GM19239 (cell line): ENCODE measurements around the gene NOL6.
A peak's percentile ranks its signal among the peaks of the same experiment; 100 is the strongest.
"Not testable (repeated sequence)": the region's sequence is repeated elsewhere in the genome, so short reads cannot be mapped to it uniquely, and the experiment has no call there.

Experiments used
- DNase-seq: peaks from one replicate; pipeline ENCODE4 v3.0.0; 2011; ENCODE audit warnings: low spot score; ENCODE audit not compliant: insufficient read length
- FAIRE-seq: peaks from 2 replicates; lab custom pipeline; 2011; peaks lifted over from hg19 to GRCh38; lab: Jason Lieb, UNC

The NOL6 gene

DNA sequence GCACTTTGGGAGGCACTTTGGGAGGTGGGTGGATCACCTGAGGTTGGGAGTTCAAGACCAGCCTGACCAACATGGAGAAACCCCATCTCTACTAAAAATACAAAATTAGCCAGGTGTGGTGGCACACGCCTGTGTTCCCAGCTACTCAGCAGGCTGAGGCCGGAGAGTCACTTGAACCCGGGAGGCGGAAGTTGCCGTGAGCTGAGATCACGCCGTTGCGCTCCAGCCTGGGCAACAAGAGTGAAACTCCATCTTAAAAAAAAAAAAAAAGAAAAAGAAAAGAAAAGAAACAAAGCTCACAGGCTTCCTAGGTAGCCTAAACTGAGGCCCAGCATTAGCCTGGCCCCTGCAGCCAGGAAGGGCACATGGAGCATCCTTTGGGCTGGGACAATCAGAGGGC lies 18.3 kb downstream of the NOL6 start:
- not testable (repeated sequence) for FAIRE-seq, DNase-seq

DNA sequence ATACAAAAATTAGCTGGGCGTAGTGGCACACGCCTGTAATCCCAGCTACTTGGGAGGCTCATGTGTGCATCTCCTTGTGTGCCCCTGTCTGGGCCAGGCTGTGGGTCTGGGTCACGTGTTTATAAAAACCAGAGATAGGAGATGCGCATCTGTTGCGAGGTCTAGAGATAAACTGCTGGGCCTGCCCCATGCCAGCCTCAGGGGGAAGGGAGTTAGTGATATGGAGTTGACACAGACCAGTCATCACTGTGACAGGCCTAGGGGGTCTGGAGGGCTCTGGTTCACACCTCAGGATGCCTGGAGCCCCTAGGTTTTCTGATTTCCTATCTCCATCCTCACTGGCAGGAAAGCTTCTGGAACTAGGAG lies 19.1 kb downstream of the NOL6 start:
- not testable (repeated sequence) for FAIRE-seq, DNase-seq

DNA sequence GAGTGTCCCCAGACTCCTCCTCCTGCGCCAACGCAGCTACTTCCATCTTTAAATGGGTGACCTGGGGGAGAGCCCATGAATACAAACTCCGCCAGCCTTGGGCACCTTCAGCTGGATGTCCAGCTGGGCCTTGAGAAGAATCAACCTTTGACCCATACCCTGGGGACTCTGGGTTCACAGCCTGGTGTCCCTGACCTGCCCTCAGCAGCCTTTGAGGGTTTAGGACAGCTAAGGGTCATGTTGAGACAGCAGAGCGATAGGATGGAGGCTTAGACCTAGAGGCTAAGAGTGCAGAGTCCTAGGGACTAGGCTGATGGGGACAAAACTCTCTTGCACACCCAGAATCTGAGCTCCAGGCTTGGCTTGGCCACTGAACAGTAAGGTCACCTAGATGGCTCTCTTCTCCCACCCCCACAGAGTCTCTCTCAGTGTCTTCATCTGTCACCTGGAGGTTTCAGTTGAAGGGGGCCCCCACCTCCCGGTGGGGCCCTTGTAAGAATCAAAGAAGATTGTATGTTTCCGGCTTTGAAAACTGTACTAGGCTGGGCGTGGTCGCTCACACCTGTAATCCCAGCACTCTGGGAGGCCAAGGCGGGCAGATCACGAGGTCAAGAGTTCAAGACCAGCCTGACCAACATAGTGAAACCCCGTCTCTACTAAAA lies 19.6 kb downstream of the NOL6 start:
- no peak for DNase-seq

DNA sequence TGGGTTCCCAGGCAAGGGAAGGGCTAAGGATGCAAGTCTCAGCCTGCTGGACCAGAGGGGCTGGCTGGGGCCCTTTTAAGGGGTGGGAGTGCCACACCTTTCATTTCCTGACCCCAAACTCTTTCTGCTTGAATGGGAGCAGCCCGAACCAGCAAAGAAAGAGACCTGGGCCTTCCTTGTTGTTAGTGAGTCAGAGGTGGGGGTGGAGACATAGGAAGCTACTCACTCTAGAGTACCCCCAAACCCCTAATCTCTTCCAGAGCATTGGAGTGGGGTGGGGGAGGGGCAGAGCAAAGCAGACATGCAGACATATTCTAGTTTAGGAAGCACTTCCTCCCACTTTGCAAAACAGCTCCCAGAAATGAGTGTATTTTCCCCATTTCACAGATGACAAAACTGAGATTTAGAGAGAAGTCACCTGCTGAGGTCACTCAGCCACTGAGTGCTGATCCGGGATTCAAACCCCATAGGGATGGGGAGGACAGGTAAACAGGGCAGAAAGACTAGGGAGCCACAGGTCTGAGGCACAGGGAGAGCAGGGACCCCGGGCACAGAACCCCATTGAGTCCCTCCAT lies 20.4 kb downstream of the NOL6 start:
- no peak for FAIRE-seq
- no peak for DNase-seq

More for the DNA sequence above, 19.6 kb downstream of the NOL6 start:
- FAIRE-seq, result no peak

DNA sequence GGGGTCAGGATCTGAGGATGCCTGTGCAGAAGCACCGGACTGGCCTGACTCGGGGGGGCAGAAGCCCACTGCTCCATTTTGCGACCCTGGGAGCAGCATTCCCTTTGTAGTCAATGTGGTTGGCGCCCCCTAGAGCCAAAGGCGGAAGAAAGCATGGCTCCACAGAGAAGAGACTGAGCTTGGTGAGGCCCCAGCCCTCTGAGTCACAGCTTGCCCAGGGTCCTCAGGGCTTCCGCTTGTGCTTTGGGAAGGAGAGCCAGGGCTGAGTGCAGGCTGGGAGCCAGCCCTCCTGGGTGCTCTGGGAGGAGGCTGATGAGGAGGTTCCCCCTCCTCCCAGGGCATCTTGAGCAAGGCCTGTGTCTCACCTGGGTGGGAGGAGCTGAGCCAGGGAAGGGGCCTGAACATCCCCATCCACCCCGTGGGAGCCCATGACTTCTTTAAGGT lies 20.9 kb downstream of the NOL6 start:
- DNase-seq (no peak), FAIRE-seq (peak; percentile 81)

DNA sequence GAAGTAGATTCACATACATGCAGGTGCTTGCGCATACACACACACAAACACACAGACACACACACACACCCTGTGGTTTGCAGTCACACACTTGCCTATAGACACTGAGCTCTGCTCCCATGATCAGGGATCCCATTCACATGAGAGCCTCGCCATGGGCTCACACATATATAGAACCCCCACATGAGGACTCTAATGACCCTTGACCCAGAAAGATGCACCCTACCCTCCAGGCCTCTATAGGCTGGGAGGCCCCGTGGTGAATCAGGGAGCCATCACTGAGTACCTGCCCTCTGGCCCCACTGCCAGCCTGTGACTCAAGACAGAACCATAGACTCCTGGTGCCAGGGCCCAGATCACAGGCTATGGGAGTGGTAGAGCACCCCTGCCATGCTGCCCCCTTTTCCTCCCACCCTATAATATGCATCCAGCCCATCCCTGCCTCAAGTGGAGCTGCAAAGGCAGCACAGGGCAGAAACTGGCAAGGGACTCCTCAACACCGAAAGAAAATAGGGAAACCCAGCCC lies 23.0 kb downstream of the NOL6 start:
- DNase-seq (no peak), FAIRE-seq (no peak)

DNA sequence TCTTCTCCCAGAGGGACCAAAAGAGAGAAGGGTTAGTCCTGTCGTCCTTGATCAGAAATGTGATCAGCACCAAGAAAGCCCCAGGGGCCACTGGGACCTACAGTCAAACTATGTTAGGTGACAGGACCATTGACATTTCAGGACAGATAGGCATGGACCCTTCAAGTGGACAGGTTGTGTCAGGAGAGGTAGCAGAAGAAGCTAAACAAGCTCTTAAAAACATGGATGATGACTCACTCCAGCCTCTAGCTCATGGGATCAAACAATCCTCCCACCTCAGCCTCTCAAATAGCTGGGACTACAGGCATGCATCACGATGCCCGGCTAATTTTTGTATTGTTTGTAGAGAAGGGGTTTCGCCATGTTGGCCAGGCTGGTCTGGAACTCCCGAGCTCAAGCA lies 24.0 kb downstream of the NOL6 start:
- no peak for DNase-seq
- FAIRE-seq, result no peak

DNA sequence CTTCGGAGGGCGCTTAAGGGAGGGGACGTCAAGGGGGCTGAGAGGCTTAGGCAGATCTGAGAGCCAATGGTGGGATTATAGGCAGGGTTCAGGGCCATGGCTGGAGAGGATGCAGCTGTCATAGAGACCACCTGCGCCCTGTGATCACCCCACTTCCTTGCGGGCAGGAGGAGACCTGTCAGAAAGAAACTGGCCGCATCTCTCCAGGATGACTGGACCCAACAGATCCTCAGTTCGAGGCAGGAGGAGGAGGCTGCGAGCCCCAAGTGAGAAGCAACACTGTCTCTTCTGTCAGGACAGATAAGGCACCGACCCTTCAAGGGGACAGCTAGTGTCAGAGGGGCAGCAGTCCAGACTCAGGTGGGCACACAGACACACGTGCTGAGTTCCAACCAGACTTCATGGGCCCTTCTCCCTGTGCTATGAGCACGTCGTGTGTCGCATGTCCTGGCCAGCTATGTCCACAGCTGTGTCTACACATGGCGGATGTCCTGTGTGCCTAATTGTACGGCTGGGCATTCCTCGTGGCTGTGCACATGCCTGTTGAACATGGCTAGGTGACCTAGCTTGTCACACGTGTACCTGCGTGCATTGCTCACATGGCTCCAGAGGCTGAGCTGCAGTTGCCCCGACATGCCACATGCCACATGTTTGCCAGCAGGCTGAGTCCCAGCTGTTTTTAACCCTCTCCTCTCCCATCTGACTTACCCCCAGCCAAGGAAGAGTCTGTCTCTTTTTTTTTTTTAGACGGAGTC lies 25.7 kb downstream of the NOL6 start:
- no peak for FAIRE-seq
- DNase-seq, result no peak

DNA sequence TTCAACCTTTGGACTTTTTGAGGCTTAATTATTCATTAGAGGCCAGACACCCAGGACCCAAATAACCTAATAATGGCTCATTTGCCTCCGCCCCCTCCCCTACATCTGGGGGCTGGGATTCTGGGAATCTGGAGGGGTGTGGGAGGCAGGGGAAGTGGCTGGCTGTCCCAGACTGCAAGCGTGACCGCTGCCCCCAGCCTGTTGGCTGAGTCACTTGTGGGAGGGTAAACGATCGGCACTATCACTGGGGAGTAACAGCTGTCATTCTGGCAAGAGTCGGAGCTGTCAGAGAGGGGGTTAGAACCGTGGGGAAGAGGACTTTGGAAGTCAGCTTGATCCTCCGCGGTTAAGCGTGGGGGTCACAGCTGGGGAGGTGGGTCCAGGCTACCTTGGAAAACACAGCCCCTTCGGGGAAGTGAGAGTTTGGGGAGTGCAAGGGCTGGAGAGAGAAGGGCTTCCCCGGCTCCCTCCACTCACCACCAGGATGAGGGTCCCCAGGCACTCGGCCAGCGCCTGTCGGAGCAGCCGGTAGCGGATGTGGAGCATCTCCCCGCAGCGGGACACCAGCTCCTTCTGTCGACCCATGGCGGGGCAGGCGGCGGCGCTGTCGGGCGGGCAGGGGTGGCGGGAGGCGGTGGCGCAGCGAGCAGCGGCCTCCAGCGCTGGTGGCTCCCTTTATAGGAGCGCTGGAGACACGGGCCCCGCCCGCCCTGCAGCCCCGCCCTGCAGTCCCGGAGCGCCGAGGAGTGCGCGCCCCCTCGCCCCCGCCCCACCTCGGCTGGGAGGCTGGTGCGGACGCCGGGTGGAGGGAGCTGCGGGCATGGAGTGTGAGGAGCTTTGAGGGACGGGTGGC lies 26.6 kb downstream of the NOL6 start, which contains the start of gene AQP3:
Gene AQP3, minus strand, starts transcription at position 648 of the 853 bp plus-strand sequence. Its CDS starts 63 bp downstream, at position 585.
- FAIRE-seq, result no peak
- DNase-seq, result peak; percentile 44

DNA sequence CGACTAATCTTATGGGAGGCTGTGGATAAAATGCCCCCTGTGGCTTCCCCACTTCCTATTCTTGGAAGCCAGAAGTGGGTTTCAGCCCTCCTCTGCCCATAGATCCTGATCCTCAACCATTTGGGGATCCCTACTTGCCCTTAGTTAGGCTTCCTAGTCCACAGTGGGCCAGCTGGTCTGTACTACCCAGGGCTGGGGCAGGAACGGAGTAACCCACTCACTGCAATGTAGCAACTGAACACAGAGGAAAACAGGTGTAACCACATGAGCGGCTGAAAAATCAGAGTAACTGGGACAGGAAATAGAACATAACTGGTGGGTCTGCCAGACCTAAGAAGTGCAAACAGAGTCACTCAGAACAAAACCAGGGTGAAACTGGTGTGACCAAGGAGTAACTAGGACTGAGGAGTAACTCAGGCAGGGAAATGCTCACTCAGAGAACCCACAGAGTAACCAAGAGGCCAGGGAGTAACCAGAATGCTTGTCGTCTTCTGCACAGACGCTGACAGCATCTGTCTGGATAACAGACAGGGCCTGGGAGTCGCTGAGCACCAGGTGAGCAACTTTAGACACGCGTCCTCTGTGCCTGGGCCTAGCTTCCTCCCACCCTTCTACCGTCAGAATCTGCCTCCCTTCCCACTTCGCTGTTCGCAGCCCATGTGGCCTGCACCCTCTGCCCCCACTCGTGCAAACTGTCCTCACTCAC lies 27.3 kb downstream of the NOL6 start:
- FAIRE-seq (peak; percentile 97), DNase-seq (peak; percentile 81)

DNA sequence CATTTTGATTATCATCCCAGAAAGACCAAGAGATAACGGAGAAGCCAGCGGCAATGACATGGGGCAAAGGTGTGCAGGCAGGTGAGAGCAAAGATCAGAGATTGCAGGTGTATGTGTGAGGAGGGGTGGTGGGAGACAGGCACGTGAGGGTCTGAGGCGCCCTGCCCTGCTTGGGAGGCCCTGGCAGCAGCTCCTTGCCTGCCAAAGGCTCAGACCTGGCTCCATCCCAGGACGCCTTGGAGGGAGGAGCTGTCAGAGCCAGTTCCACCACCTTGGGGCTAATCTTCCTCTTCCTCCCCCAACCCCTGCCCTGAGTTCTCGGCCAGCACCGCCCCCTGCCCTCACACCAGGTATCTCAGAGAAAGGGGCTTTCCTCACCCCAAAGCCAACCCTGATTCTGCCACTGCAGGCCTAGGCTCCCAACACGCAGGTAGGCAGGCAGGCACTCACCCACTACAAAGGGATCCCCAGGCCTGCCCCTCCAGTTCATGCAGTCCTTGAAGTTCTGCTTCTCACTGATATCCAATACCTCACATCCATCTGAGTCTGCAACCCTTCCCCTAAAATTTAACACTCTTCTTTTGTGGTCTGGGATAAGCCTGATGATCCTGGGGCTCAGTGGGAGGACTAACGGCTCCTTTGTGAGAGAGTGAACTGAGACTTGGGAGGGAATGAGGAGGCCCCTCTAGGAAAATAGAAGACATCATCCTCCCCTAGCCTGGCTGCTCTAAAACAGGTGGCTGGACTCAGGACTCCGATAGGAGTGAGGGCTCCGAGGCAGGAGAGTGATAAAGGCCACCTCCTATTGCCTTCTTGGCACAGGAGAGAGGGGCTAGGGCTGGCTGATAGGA lies 28.1 kb downstream of the NOL6 start:
- FAIRE-seq (peak; percentile 14), DNase-seq (no peak)

DNA sequence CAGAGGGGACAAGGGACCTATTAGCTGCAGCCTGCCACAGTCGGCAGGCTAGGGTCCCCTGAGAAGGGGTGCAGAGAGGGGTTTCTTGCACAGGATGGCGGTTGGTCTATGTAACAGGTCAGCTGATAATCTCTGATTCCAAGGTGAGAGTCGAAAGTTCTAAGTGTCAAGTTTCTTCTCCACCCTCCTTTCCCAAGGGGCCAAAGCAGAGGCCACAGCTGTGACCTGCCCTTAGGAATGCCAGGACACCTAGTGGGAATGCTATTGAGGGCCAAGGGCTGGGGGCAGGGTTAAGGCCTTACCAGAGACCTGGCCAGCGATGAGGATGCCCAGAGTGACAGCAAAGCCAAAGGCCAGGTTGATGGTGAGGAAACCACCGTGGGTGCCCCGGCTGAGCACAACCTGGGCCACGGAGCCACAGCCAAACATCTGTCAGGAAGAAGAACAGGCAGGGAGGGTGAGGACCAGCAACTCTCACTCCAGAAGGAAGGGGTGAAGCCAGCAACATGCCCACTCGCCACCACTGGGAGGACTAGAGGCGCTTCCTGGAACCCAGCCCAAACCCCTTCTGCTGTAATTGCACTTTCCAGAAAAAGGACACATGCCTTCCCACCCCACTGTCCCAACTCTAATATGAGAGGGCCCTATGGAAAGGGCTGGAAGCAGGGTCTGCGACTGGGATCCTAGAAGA lies 30.1 kb downstream of the NOL6 start:
- no peak for FAIRE-seq

DNA sequence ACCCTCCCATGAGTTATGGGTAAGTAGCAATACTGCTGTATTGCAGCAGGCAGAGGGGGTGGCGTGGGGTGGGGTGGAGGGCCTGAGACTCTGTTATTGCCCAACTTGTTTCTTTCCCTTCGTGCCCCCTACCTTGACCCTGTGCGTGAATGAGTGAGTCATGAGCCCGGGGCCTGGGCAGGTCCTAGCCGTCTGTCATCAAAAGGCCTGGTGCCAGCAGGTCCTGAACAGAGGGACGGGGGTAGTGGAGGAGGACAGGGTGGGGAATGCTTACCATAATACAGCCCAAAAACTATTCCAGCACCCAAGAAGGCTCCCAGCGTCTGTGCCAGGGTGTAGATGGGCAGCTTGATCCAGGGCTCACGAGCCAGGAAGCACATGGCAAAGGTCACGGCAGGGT lies 30.7 kb downstream of the NOL6 start:
- FAIRE-seq, result no peak
- DNase-seq, result no peak

More for the DNA sequence above, 30.1 kb downstream of the NOL6 start:
- no peak for DNase-seq

DNA sequence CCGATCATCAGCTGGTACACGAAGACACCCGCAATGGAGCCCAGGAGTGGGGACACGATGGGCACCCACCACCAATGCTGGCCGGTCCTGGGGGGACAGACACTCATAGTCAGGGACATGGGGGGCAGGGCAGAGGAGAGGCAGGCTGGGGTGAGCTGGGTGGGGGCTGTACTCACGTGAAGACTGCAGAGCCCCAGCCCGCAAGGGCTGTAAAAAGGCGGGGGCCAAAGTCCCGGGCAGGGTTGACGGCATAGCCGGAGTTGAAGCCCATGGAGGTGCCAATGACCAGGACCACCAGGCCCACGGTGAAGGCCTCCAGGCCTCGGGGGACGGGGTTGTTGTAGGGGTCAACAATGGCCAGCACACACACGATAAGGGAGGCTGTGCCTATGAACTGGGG lies 31.6 kb downstream of the NOL6 start:
- no peak for FAIRE-seq

DNA sequence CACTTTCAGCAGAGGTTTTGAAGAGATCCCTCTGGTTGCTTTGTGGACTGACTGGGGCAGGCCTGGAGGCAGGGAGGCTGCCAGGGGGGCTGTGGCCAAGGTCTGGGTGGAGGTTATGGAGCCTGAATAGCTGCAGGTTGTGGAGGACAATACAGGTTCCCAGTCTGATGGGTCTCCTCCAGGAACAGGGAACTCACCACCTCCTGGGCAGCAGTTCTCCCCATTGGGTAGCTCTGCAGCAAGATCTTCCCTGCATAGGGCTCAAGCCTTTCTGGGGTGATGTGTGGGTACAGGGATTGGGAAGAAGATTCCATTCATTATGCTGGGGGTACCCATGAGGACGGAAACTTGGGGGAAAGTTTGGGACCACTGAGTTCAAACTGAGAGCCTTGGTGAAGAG lies 33.1 kb downstream of the NOL6 start:
- no peak for FAIRE-seq
- no peak for DNase-seq

More for the DNA sequence above, 31.6 kb downstream of the NOL6 start:
- no peak for DNase-seq

DNA sequence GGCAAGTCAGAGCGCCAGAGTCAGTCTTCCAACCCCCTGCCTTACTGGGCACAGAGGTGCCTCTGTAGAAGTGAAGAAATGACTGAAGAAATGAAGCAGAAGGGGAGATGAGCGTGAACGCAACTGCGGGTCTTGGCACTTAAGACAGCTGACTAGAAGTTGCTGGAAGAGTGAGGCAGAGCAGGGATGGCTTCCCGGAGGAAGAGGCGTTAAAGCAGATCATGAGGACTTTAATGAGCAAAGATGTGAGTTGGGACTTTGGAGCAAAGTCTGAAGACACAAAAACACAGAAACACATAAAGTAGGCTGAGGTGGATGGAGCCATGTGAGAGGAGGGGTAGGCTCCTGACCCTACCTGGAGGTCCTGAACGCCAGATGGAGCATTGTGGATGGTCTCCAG lies 33.5 kb downstream of the NOL6 start:
- no peak for DNase-seq
- no peak for FAIRE-seq

DNA sequence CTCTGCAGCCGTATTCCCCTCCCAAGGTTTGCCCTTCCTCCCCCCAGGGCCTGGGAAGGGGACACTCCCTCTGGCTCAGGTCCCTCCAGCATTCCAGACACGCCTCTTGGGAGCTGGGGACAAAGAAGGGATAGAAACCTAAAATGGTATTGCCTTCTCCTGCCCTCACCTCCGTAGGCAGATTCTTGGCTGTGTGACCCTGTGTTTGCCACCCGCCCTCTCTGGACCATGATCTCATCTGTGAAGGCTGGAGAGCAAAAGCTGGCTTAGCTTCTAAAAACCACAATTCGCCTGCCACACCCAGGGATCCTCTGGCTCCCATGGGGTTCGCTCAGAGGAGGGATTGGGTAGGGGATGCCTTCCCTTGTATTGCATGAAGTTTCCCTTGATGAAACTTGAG lies 34.0 kb downstream of the NOL6 start:
- FAIRE-seq, result no peak
- no peak for DNase-seq
